ENCODE results near the gene SYTL5.

DNA sequence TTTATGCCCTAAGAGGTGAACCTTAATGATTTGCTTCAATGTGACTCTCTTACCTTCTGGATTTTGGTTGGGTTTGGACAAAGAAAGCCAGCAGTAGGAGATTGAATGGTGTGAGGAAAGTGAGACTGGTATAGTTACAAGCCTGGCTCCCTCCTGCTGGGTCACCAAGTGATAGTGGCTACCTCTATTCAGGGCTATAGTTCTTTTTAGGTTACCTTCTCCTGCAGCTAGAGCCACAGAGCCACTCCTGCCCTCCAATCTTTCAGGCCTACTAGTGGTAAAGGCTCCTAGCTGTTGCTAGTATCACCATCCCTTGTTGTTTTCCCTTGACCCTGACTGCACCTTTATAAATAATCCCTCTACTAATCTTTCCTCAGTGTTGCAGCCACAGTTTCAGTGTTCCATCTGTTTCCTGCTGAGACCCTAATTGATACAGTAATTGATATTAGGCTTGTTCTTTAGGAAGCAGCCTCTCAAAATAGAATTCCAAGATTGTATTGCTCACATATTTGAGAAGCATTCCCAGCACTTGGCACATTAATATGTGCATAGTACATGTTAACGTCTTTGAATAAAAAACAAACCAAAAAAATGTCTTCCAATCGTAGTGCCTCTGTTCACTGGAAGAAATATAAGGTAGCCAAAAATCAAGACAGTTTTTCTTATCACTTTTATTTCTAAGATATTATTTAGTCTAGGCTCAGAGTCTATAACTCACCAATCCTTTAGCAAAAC is 132.0 kb downstream of the SYTL5 start:
- TF ChIP-seq, protein P1, sequence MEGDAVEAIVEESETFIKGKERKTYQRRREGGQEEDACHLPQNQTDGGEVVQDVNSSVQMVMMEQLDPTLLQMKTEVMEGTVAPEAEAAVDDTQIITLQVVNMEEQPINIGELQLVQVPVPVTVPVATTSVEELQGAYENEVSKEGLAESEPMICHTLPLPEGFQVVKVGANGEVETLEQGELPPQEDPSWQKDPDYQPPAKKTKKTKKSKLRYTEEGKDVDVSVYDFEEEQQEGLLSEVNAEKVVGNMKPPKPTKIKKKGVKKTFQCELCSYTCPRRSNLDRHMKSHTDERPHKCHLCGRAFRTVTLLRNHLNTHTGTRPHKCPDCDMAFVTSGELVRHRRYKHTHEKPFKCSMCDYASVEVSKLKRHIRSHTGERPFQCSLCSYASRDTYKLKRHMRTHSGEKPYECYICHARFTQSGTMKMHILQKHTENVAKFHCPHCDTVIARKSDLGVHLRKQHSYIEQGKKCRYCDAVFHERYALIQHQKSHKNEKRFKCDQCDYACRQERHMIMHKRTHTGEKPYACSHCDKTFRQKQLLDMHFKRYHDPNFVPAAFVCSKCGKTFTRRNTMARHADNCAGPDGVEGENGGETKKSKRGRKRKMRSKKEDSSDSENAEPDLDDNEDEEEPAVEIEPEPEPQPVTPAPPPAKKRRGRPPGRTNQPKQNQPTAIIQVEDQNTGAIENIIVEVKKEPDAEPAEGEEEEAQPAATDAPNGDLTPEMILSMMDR (IDR thresholded peaks at IDR 0.05): no peak
- TF ChIP-seq POLR2A (IDR thresholded peaks at IDR 0.05; ENCODE audit: low read depth) (no peak), EP300 (IDR thresholded peaks at IDR 0.05) (no peak)

Measured in esophagus muscularis mucosa (tissue), 4 donors.